Measurements from ENCODE around the gene GRM1.
A peak's percentile ranks its signal among the peaks of the same experiment; 100 is the strongest.

GRM1 gene

GRCh38 chr6:146369866-146370265, 341.0 kb downstream of the GRM1 start:
- Histone ChIP-seq H3K36me3 (ENCODE audit: insufficient read depth, low read length) (no peaks in the 10 kb centered on the region), H3K79me2 (ENCODE audit: insufficient read depth, low read length) (no peaks in the 10 kb centered on the region), H3K4me3 (ENCODE audit: low read length, poor library complexity, severe bottlenecking) (no peak overlapping the region), H3K4me1 (ENCODE audit: insufficient read depth, low read length, poor library complexity, severe bottlenecking) (no peaks in the 10 kb centered on the region), H3F3A (ENCODE audit: low read depth) (no peaks in the 10 kb centered on the region), H3K27me3 (ENCODE audit: insufficient read depth, low read length, poor library complexity, severe bottlenecking) (no peaks in the 10 kb centered on the region), H2AFZ (ENCODE audit: low read length) (no peak overlapping the region), H3K9me2 (replicated peaks; ENCODE audit: low read depth, low read length) (no peaks in the 10 kb centered on the region), H4K20me1 (ENCODE audit: insufficient read depth, low read length, poor library complexity, severe bottlenecking) (no peaks in the 10 kb centered on the region), H3K9ac (ENCODE audit: low read depth, low read length, poor library complexity, severe bottlenecking) (no peak overlapping the region), H3K4me2 (ENCODE audit: low read depth, low read length, poor library complexity, severe bottlenecking) (no peak overlapping the region), H3K9me3 (ENCODE audit: insufficient read depth, low read depth, low read length) (no peaks in the 10 kb centered on the region)
- TF ChIP-seq EZH2phosphoT487 (IDR thresholded peaks at IDR 0.05; ENCODE audit: borderline replicate concordance) = no peak

GRCh38 chr6:146381486-146381885, 352.6 kb downstream of the GRM1 start:
- Histone ChIP-seq H3K9ac (ENCODE audit: low read depth, low read length, poor library complexity, severe bottlenecking) (no peak overlapping the region), H2AFZ (ENCODE audit: low read length) (no peak overlapping the region), H3K9me2 (replicated peaks; ENCODE audit: low read depth, low read length) (no peaks in the 10 kb centered on the region), H3K9me3 (ENCODE audit: insufficient read depth, low read depth, low read length) (no peaks in the 10 kb centered on the region), H3K27me3 (ENCODE audit: insufficient read depth, low read length, poor library complexity, severe bottlenecking) (no peaks in the 10 kb centered on the region), H3K4me1 (ENCODE audit: insufficient read depth, low read length, poor library complexity, severe bottlenecking) (no peaks in the 10 kb centered on the region), H3K4me2 (ENCODE audit: low read depth, low read length, poor library complexity, severe bottlenecking) (no peak overlapping the region), H3K79me2 (ENCODE audit: insufficient read depth, low read length) (no peaks in the 10 kb centered on the region), H3K4me3 (ENCODE audit: low read length, poor library complexity, severe bottlenecking) (no peak overlapping the region), H4K20me1 (ENCODE audit: insufficient read depth, low read length, poor library complexity, severe bottlenecking) (no peaks in the 10 kb centered on the region), H3K36me3 (ENCODE audit: insufficient read depth, low read length) (no peaks in the 10 kb centered on the region), H3F3A (ENCODE audit: low read depth) (no peaks in the 10 kb centered on the region)
- peak; percentile 48; the same call in 1 of the 2 replicates for TF ChIP-seq CTCF (conservative IDR thresholded peaks at IDR 0.05; ENCODE audit: low read length)
- no peak for TF ChIP-seq EZH2phosphoT487 (IDR thresholded peaks at IDR 0.05; ENCODE audit: borderline replicate concordance)

GRCh38 chr6:146388736-146389364, 360.0 kb downstream of the GRM1 start:
- Histone ChIP-seq H3F3A (ENCODE audit: low read depth) (no peaks in the 10 kb centered on the region), H3K79me2 (ENCODE audit: insufficient read depth, low read length) (no peaks in the 10 kb centered on the region), H3K4me3 (ENCODE audit: low read length, poor library complexity, severe bottlenecking) (no peak overlapping the region), H3K36me3 (ENCODE audit: insufficient read depth, low read length) (no peaks in the 10 kb centered on the region), H3K9ac (ENCODE audit: low read depth, low read length, poor library complexity, severe bottlenecking) (no peak overlapping the region), H2AFZ (ENCODE audit: low read length) (no peak overlapping the region), H3K4me2 (ENCODE audit: low read depth, low read length, poor library complexity, severe bottlenecking) (no peak overlapping the region), H3K9me3 (ENCODE audit: insufficient read depth, low read depth, low read length) (no peaks in the 10 kb centered on the region), H3K4me1 (ENCODE audit: insufficient read depth, low read length, poor library complexity, severe bottlenecking) (no peaks in the 10 kb centered on the region), H3K9me2 (replicated peaks; ENCODE audit: low read depth, low read length) (no peaks in the 10 kb centered on the region), H3K27me3 (ENCODE audit: insufficient read depth, low read length, poor library complexity, severe bottlenecking) (no peaks in the 10 kb centered on the region), H4K20me1 (ENCODE audit: insufficient read depth, low read length, poor library complexity, severe bottlenecking) (no peaks in the 10 kb centered on the region)
- TF ChIP-seq CTCF (conservative IDR thresholded peaks at IDR 0.05; ENCODE audit: low read length) (no peak), EZH2phosphoT487 (IDR thresholded peaks at IDR 0.05; ENCODE audit: borderline replicate concordance) (no peak)

DNA sequence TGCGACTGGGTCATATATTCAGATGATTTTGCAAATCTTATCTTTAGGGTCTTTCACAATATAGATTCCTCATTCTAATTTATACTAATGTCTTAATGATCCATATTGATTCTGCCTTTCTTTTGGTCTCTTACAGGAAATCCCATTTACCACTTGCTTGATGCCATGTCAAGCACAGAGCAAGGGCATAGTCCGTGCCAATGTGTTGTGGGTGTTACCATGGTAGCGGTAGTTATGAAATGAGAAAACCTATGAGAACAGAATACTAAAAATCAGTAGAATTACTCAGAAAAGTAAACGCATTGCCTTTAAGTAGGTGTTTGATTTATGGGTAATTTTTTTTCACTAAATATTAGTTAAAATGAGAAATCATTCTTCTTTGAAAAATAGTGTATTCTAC, 360.9 kb downstream of the GRM1 start:
- Histone ChIP-seq H3K9me3 (ENCODE audit: insufficient read depth, low read depth, low read length) (no peaks in the 10 kb centered on the region), H3F3A (ENCODE audit: low read depth) (no peaks in the 10 kb centered on the region), H3K36me3 (ENCODE audit: insufficient read depth, low read length) (no peaks in the 10 kb centered on the region), H3K4me2 (ENCODE audit: low read depth, low read length, poor library complexity, severe bottlenecking) (no peak overlapping the region), H3K4me3 (ENCODE audit: low read length, poor library complexity, severe bottlenecking) (no peak overlapping the region), H2AFZ (ENCODE audit: low read length) (no peak overlapping the region), H3K9me2 (replicated peaks; ENCODE audit: low read depth, low read length) (no peaks in the 10 kb centered on the region), H3K4me1 (ENCODE audit: insufficient read depth, low read length, poor library complexity, severe bottlenecking) (no peaks in the 10 kb centered on the region), H3K27me3 (ENCODE audit: insufficient read depth, low read length, poor library complexity, severe bottlenecking) (no peaks in the 10 kb centered on the region), H4K20me1 (ENCODE audit: insufficient read depth, low read length, poor library complexity, severe bottlenecking) (no peaks in the 10 kb centered on the region), H3K79me2 (ENCODE audit: insufficient read depth, low read length) (no peaks in the 10 kb centered on the region), H3K9ac (ENCODE audit: low read depth, low read length, poor library complexity, severe bottlenecking) (no peak overlapping the region)
- TF ChIP-seq EZH2phosphoT487 (IDR thresholded peaks at IDR 0.05; ENCODE audit: borderline replicate concordance) (no peak), CTCF (conservative IDR thresholded peaks at IDR 0.05; ENCODE audit: low read length) (no peak)

Data from Loucy (cell line).